OCI-LY1 (cell line): Measurements from ENCODE around the gene NKAIN2.

ENCODE experiments used
- EZH2 ChIP-seq: fragments of 200-600 bp; sonication (generic), shearing (Covaris generic); IDR thresholded peaks from 2 replicates; pipeline ENCODE4 v1.8.0; 2017; ENCODE audit warnings: borderline replicate concordance, mixed run types, mild to moderate bottlenecking, antibody characterized with exemption, low read length, moderate library complexity, mixed read lengths
- TF ChIP-seq, protein P1 (sequence below): fragments of 200-600 bp; sonication (generic), shearing (Covaris generic); IDR thresholded peaks from 2 replicates; pipeline ENCODE4 v1.5.1; 2017; ENCODE audit warnings: mild to moderate bottlenecking, antibody characterized with exemption, low read length, moderate library complexity, mixed read lengths

DNA sequence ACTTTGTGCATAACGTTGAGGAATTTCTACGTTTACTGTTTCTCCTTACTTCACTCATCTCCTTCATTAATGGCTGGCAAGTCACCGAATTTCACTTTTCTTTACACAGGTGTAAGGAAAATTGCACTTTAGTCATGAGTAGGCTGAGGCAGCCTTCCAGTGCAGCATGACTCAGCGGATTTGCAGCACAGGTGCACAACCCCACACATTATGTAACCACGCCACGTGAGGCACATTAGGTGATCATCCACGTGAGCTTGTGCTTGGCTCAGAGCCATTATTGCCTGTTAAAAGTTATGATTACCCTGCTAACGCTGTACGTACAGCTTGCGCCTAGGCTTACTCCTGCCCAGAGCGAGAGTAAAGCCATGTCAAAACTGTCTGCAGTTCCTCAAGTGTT, 158.8 kb downstream of the NKAIN2 start:
- TF ChIP-seq, protein P1, sequence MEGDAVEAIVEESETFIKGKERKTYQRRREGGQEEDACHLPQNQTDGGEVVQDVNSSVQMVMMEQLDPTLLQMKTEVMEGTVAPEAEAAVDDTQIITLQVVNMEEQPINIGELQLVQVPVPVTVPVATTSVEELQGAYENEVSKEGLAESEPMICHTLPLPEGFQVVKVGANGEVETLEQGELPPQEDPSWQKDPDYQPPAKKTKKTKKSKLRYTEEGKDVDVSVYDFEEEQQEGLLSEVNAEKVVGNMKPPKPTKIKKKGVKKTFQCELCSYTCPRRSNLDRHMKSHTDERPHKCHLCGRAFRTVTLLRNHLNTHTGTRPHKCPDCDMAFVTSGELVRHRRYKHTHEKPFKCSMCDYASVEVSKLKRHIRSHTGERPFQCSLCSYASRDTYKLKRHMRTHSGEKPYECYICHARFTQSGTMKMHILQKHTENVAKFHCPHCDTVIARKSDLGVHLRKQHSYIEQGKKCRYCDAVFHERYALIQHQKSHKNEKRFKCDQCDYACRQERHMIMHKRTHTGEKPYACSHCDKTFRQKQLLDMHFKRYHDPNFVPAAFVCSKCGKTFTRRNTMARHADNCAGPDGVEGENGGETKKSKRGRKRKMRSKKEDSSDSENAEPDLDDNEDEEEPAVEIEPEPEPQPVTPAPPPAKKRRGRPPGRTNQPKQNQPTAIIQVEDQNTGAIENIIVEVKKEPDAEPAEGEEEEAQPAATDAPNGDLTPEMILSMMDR, result no peak
- no peak for TF ChIP-seq EZH2
